Measurements from ENCODE around the gene MYO1E.

Gene MYO1E

DNA sequence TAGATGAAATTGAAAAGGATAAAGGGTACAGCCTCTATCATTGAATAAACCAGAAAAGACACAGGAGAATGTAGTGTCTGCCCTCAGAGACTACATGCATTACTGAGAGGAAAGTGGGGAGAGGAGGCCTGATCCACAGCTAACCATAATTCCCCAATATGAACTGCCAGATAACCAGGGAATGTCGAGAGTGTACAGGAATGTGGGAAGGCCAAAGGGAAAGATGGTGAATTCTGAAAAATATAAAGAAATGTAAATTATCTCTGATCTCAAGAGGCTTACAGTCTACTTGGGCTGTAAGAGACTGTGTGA is 22.3 kb downstream of the MYO1E start:
- Histone ChIP-seq H3K27me3 (replicated peaks; ENCODE audit: control insufficient read depth, insufficient read depth, low read length) (no peaks in the 10 kb centered on the region), H3K4me3 (replicated peaks; ENCODE audit: low read depth, low read length) (no peak overlapping the region), H3K36me3 (ENCODE audit: control insufficient read depth, insufficient read depth, low read length) (no peaks in the 10 kb centered on the region; the same call in none of the 2 replicates)
- DNase-seq (ENCODE audit: extremely low read depth, insufficient read length) = no peak
- TF ChIP-seq, protein P1, sequence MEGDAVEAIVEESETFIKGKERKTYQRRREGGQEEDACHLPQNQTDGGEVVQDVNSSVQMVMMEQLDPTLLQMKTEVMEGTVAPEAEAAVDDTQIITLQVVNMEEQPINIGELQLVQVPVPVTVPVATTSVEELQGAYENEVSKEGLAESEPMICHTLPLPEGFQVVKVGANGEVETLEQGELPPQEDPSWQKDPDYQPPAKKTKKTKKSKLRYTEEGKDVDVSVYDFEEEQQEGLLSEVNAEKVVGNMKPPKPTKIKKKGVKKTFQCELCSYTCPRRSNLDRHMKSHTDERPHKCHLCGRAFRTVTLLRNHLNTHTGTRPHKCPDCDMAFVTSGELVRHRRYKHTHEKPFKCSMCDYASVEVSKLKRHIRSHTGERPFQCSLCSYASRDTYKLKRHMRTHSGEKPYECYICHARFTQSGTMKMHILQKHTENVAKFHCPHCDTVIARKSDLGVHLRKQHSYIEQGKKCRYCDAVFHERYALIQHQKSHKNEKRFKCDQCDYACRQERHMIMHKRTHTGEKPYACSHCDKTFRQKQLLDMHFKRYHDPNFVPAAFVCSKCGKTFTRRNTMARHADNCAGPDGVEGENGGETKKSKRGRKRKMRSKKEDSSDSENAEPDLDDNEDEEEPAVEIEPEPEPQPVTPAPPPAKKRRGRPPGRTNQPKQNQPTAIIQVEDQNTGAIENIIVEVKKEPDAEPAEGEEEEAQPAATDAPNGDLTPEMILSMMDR (IDR thresholded peaks at IDR 0.05; ENCODE audit: insufficient read depth, low read length, poor library complexity, severe bottlenecking) = no peak

DNA sequence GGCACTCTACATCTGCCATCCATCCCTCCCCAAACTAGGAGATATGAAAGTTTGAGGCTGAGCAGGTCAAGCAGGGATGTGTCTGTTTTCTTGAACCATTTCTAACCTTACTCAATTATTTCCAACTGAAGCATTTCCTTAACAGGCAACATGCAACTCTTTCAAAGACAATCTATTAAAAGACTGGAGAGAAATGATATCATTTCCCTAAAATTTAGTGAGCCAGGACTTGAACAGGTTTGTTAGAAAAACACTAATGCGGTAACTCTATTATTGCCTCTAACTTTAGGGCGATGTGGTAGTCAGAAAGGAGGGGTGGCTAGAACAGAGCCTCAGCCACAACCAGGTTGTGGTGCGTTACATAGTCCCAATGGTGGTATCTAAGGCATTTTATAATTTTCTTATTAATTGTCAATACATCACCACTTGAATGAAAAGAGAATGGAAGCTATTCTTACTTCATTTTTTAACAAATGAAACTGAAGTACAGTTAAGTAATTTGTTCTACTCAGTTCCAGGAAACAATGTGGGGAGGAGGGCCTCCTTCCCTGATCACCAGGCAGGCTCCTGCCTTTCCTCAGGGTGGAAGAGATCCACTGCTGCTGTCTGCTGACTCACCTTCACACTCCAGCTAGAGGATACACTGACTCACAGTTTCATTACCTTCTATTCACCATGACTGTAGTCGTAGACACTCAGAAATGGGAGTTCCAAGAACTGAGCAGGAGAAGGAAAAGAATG is 22.8 kb downstream of the MYO1E start:
- DNase-seq (ENCODE audit: extremely low read depth, insufficient read length) = no peak
- TF ChIP-seq, protein P1 (IDR thresholded peaks at IDR 0.05; ENCODE audit: insufficient read depth, low read length, poor library complexity, severe bottlenecking) = no peak
- Histone ChIP-seq H3K36me3 (ENCODE audit: control insufficient read depth, insufficient read depth, low read length) (no peaks in the 10 kb centered on the region; the same call in none of the 2 replicates), H3K4me3 (replicated peaks; ENCODE audit: low read depth, low read length) (no peak overlapping the region), H3K27me3 (replicated peaks; ENCODE audit: control insufficient read depth, insufficient read depth, low read length) (no peaks in the 10 kb centered on the region)

DNA sequence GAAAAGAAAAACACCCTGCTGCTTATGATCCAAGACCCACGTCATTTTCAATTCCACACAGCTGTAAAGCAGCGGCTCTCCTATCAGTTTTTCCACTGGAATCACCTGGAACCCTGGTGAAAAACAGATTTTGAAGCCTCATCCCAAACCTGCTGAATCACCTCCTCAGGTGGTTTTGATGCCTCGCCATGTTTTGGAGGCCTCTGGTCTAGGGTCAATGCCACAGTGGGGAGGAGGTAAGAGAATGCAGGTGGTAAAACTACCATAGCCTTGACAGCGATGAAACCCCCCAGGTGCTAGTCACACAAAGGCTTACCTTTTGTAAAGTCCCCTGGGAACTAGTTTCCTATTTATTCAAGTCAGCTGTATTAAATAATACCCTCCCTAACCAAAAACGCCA is 24.8 kb downstream of the MYO1E start:
- no peak for DNase-seq (ENCODE audit: extremely low read depth, insufficient read length)
- no peaks in the 10 kb centered on the region; the same call in none of the 2 replicates for H3K36me3 ChIP-seq (ENCODE audit: control insufficient read depth, insufficient read depth, low read length)
- no peak overlapping the region for H3K4me3 ChIP-seq (replicated peaks; ENCODE audit: low read depth, low read length)
- no peaks in the 10 kb centered on the region for H3K27me3 ChIP-seq (replicated peaks; ENCODE audit: control insufficient read depth, insufficient read depth, low read length)
- TF ChIP-seq, protein P1 (IDR thresholded peaks at IDR 0.05; ENCODE audit: insufficient read depth, low read length, poor library complexity, severe bottlenecking) = no peak

- TF ChIP-seq, protein P1 (IDR thresholded peaks at IDR 0.05; ENCODE audit: insufficient read depth, low read length, poor library complexity, severe bottlenecking) = no peak
- no peak overlapping the region for H3K4me3 ChIP-seq (replicated peaks; ENCODE audit: low read depth, low read length)
- H3K27me3 ChIP-seq (replicated peaks; ENCODE audit: control insufficient read depth, insufficient read depth, low read length) = no peaks in the 10 kb centered on the region
- no peak for DNase-seq (ENCODE audit: extremely low read depth, insufficient read length)
- no peaks in the 10 kb centered on the region; the same call in none of the 2 replicates for H3K36me3 ChIP-seq (ENCODE audit: control insufficient read depth, insufficient read depth, low read length)
Observed at GRCh38 chr15:59346951-59347350, 25.7 kb downstream of the MYO1E start.

DNA sequence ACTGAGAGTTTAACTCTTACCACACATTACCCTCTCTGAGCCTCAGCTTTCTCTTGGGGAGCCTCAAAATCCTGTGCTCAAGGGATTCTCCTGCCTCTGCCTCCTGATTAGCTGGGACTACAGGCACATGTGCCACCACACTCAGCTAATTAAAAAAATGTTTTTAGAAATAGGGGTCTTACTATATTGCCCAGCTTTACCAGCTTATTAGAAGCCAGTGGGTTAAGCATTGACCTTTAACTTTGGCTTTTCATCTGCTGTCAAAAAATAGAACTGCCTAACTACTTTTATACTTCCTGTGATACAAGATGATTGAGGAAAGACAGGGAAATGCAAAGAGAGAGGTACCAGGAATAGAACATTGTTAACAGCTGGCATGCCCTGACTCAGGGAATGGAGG is 27.3 kb downstream of the MYO1E start:
- TF ChIP-seq, protein P1 (IDR thresholded peaks at IDR 0.05; ENCODE audit: insufficient read depth, low read length, poor library complexity, severe bottlenecking) = no peak
- no peaks in the 10 kb centered on the region; the same call in none of the 2 replicates for H3K36me3 ChIP-seq (ENCODE audit: control insufficient read depth, insufficient read depth, low read length)
- no peak overlapping the region for H3K4me3 ChIP-seq (replicated peaks; ENCODE audit: low read depth, low read length)
- no peak for DNase-seq (ENCODE audit: extremely low read depth, insufficient read length)
- H3K27me3 ChIP-seq (replicated peaks; ENCODE audit: control insufficient read depth, insufficient read depth, low read length) = no peaks in the 10 kb centered on the region
